Superior temporal gyrus (tissue), 1 donor: ENCODE data around the gene GNPAT.

Source experiments
- DNase-seq: peaks from one replicate; pipeline ENCODE4 v3.0.0-alpha.2; 2016; ENCODE audit errors: extremely low spot score

Gene GNPAT

DNA sequence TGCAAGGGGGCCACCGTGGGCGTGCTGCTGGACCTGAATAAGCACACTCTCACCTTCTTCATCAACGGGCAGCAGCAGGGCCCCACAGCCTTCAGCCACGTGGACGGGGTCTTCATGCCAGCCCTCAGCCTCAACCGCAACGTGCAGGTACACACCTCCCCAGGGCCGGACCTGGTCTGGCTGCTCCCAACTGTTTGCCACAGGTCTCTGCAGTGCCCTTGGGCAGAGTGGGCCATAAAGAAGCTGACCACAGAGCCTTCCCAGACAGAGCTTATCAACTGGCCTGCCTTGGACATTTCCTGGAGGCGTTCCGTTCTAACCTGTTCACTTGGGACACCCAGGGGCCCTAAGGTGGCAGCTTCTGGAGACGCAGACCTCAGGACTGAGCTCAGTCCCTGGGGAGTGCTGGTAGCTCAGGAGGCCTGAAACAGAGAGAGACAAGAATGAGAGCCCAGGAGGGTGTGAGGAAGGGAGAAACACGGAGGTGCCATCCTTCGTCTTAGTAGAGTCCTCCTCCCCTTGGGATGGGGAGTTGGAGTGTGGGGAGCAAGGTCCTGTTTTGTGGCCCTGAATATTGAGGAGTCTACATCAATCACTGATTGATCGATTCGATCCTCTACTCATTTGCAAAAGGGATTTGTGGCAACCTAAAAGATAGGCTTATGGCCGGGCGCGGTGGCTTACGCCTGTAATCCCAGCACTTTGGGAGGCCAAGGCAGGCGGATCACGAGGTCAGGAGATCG, 27.0 kb upstream of the GNPAT start:
- no peak for DNase-seq

DNA sequence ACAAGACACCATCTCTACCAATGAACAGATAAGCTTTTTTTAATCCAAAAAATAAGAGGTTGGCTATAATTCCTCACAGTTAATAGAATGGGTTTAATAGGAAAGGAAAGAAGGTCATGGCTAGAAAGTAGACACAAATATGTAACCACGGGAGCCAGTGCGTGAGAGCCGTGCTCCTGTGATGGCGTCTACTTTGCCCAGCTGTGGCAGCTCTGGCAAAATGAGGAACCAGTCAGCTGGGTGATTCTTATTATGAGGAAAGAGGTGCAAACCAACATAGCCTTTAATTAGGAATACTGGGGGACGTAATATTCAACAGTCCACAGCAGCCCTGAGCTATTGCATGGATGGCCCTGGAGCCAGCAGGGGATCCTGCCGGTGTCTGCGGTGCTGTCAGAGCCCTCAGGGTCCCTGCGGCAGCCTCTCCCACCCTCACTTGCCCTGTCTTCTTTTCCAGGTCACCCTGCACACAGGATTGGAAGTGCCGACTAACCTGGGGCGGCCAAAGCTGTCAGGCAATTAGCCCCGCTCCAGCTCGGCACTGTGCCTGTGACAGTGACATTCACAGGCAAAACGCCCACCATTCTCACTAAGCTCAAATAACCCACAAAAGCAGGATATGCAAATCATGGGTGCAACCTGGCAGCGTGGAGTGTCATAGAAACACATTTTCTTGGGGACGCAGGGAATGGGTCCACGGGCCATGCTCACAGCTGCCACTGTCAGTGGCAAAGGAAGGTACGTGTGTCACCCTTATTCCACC, 25.9 kb upstream of the GNPAT start:
- no peak for DNase-seq

DNA sequence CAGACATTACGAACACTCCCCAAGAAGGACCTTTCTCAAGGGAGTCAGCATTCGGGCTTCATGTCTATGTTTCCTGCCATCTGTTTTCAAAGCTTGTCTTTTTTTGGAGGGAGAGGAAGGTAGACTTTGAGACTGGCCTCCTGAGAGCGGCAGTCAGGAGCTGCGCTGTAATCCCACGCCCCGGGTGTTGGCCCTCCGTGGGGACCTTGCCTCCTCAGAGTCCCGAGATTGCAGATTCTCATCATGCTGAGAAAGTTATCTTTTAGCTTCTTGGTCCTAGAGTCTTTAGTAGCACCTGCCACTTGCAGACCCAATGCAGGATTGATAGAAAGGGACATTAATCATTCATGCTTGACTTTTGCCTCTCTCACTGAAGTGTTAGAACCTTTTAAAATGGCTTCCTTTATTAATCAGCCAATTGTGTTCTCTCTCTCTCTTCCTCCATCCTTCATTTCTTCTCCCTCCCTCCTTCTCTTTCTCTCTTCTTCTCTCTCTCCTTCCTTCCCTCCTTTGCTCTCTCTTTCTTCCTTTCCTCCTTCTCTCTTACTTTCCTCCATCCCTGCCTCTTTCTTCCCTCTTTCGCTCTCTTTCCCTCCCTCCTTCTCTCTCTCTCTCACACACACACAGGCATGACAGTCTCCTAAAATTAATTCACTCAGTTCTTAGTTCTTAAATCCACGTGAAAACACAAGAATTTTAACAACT, 25.2 kb upstream of the GNPAT start:
- DNase-seq: no peak

- DNase-seq: no peak
Measured at GRCh38 chr1:231216498-231216897, 24.5 kb upstream of the GNPAT start.

GRCh38 chr1:231217056-231217455, 24.0 kb upstream of the GNPAT start:
- no peak for DNase-seq

- no peak for DNase-seq
Measured at GRCh38 chr1:231218078-231218477, 22.9 kb upstream of the GNPAT start.

DNA sequence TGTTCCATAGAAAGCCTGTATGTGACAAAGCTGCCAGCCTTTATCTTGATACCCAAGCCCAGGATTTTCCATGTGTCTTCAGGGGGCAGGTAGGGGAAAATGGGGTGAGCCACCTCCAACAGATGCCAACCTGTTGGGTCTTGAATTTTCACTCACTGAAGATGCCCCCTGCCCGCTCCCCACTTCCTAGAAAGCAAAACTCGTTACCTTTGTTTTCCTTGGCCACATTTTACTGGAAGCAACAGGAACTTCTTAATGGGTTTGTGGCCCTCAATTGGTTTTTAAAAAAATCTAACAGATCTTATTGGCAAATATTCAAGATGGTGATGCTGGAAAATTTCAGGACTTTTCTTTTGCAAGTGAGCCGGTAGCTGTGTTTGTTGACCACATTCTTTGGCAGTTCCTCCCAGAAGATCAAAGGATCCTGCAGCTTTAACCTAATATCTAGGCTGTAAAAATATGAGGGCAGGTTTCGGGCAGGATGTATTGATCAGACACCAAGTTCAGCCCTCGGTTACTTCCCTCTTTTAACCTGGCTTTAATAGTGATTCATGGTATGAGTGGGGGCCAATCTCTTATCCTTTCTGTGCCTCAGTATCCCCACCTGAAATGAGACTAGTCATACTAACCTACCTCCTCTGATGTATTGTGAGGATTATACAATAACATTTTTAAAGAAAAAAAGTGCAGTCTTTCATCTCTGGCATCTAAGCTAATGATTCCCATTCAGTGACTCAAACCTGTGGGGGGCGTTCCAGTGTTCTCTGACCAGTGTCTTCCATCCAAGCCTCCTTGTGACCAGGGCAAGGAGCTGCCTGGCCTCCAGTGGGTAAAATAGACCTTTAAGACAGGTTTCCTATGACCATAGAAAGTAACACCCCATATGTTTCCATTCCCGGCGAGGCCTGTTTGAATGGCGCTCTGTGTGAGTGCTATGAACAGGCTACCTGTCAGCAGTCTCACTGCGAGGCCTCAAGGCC, 21.3 kb upstream of the GNPAT start:
- no peak for DNase-seq

DNA sequence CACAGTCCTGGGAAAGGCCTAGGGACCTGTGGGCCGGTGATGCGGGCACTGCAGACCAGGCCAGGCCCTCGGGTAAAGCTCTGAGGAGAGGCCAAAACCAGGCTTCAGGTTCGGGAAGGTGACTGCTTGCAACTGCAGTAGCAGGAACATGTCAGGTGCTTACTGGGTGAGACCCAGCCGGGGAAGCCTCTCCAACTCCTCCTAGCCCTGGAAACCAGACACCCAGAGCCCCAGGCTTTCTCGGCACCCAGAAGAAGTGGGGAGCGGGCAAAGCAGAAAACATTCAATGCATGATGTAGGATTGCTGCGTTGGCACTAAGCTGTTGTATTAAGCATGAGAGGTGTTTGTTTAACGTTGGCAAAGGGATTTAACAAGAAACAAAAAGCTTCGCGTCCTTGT, 20.2 kb upstream of the GNPAT start:
- DNase-seq: no peak

GRCh38 chr1:231226156-231226555, 14.9 kb upstream of the GNPAT start:
- peak; percentile 18 for DNase-seq

DNA sequence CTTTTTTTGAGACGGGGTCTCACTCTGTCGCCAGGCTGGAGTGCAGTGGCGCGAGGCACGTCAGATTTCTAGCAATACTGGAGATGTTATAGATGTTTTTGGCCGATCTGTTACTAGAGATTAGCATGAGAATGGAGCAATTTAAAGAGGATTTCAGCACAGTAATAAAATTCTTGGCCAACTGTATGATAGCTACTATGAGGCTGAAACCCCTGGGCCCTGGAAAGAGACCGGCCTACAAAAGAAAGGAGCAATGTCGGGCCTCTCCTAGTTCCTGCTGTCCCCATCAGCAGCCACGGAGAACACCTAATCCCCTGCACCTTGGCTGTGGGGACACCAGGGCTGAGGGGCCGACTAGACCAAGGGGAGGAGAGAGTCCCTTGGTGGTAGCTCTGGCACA, 9.5 kb upstream of the GNPAT start:
- no peak for DNase-seq

DNA sequence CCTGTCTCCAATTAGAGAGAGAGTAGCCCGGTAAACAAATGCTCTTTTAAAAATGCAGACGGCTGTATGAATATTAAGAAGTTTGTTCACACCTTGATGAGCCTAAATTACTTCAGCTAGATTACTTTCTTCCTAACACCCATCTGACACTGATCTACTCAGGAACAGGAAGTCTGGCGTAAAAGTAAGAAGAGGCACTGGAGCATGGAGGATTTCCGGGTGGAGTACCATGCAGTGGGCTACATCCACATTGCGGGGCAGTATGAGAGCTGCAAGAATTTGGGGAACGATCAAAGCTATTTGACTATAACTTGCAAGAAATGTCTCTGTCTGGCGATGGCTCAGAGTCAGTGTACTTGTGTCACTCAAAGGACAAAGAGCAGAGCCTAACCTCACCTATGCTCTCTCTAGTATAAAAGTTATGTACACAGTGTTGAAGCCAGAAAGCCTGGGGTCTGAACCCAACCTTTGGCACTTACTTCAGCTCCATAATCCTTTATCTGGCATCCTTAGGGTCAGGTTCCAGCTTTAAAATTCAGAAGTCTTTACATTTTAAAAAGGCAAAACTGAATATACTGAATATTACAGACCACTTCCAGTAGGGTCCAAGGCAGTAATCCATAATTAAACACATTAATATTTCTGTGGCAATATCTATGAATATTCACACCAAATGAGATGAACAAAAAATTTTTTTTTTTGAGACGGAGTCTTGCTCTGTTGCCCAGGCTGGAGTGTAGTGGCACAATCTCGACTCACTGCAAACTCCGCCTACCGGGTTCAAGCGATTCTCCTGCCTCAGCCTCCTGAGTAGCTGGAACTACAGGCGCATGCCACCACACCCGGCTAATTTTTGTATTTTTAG, 7.9 kb upstream of the GNPAT start:
- DNase-seq: no peak

DNA sequence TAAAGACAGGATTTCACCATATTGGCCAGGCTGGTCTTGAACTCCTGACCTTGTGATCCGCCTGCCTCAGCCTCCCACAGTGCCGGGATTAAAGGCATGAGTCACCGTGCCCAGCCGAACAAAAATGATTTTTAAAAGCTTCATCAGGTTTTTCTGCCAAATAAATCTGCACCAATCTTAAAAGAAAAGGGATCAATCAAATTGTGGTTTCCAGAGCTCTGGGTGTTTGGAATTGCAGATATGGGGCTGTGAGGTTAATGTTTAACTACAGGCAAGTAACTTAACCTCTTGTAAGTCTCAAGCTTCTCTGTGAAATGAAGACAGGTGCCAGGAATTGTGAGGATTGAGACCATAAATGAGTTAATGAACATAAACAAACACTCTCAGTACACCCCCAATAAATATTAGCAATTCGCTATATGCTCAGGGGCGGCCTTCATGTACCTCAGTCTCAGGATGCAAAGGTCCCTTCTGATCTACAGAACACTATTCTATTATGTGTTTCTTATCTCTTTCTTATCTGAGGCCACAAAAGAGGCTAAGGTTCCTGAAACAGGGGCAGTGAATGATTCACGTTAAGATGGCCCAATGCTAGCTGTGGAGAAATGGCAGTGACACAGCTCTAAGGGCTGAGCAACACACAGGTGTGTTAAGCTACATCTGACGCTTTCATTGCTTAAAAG, 7.1 kb upstream of the GNPAT start:
- DNase-seq: no peak

DNA sequence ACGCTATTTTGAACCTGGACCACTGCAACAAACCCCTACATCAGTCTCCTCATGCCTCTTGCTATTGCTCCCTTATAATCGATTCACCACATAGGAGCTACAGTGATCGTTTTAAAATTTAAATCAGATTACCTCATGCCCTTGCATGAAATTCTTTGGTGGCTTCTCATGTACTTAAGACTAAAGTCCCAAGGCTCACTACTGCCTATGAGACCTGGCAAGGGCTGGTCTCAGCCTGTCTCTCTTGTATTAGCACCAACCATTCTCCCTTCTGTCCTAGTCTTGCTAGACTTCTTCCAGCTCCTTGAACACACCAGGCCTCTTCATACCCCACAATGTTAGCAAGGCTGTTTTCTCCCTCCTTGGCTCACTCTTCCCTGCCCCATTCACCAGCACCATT, 6.5 kb upstream of the GNPAT start:
- DNase-seq: no peak

GRCh38 chr1:231235526-231236207, 5.3 kb upstream of the GNPAT start:
- DNase-seq: no peak

DNA sequence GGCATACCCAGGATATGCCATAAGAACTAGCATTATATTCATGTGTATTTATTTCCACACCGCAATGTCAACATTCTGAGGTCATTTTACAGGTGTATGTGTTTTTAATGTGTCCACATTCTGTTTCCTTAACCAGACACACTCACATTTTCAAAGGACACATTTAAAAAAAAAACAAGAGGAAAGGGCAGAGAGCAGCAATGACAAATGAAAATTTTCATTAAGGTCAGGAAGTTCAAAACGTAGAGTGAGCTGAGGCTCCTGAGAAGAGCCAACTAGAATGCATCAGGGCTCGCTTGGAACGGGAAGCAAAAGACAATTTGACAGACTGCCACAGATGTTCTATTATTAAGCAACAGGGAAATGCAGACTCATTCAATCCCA, 4.8 kb upstream of the GNPAT start:
- no peak for DNase-seq

GRCh38 chr1:231236938-231237337, 4.1 kb upstream of the GNPAT start:
- DNase-seq: no peak

GRCh38 chr1:231238298-231238697, 2.7 kb upstream of the GNPAT start:
- no peak for DNase-seq

DNA sequence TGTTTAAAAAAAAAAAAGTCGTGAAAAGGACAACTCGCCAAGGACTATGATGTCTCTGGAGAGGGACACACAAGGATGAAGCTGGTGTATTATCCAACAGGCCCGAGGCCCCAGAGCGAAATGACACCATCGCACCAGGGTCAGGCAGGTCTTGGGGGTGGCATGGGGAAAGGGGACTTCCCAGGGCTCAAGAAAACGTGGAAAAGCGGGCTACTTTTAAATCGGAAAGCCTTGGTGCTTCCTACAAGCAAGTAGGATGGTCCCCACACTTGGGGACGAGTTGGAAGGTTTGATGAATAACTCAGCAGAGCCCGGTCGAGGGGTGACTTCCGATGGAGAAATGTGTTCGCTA, 505 bp upstream of the GNPAT start:
- DNase-seq: no peak

GRCh38 chr1:231241750-231242149, 738 bp downstream of the GNPAT start:
- no peak for DNase-seq
